IMR-90 (cell line): ENCODE results near the gene SLC7A10. TPM values are rescaled to one million over a fixed set of nuclear protein-coding genes. Genes with fewer than 3 reads are reported as not detected.

ENCODE experiments used
- ATAC-seq: fragments of 200-7000 bp; cut with Tn5 transposase; 2 replicates; pipeline ENCODE4 v1.9.1; 2020; ENCODE audit warnings: low read depth, mild to moderate bottlenecking, moderate library complexity
- BruUV-seq: library from RNA; stranded (reverse); fragments of 400-500 nt; replicated peaks from 2 replicates; lab custom pipeline; 2021; lab: Mats Ljungman, UMichigan
- CTCF ChIA-PET: fragments of 300-600 bp; formaldehyde crosslinking; extraction: SDS; loops from one replicate; lab custom pipeline; 2021; ENCODE audit warnings: antibody characterized with exemption; lab: Yijun Ruan, JAX
- POLR2A ChIA-PET: fragments of 300-600 bp; sonication (Branson Sonifier 250); formaldehyde crosslinking; loops from one replicate; lab custom pipeline; 2022; ENCODE audit warnings: antibody characterized with exemption; ENCODE audit not compliant: unreplicated experiment; lab: Charles Lee
- DNase-seq: peaks from one replicate; pipeline ENCODE4 v3.0.0; 2013
- H2AFZ ChIP-seq: replicated peaks from 2 replicates; pipeline ENCODE3; 2013; ENCODE audit warnings: low read length, mild to moderate bottlenecking; ENCODE audit not compliant: poor library complexity
- H2AK5ac ChIP-seq: 2 replicates; pipeline ENCODE4 v1.6.1; 2013; ENCODE audit warnings: low read depth, low read length, inconsistent platforms
- H2AK9ac ChIP-seq: replicated peaks from 2 replicates; pipeline ENCODE3; 2013; ENCODE audit warnings: mild to moderate bottlenecking, low read depth, low read length, moderate library complexity; ENCODE audit not compliant: poor library complexity
- H2BK120ac ChIP-seq: 2 replicates; pipeline ENCODE4 v1.6.1; 2013; ENCODE audit warnings: low read depth, low read length, inconsistent platforms
- H2BK15ac ChIP-seq: 3 replicates; pipeline ENCODE4 v1.6.1; 2013; ENCODE audit warnings: low read depth, low read length, inconsistent platforms
- H2BK20ac ChIP-seq: 2 replicates; pipeline ENCODE4 v1.6.1; 2013; ENCODE audit warnings: low read depth, mild to moderate bottlenecking, inconsistent platforms, low read length, moderate library complexity
- H2BK5ac ChIP-seq: 2 replicates; pipeline ENCODE4 v1.6.1; 2013; ENCODE audit warnings: mild to moderate bottlenecking, low read depth, low read length, inconsistent platforms; ENCODE audit not compliant: poor library complexity, severe bottlenecking
- H3K14ac ChIP-seq: replicated peaks from 2 replicates; pipeline ENCODE4 v1.6.1; 2013; ENCODE audit warnings: low read depth, low read length, inconsistent platforms
- H3K18ac ChIP-seq: 2 replicates; pipeline ENCODE4 v1.6.1; 2013; ENCODE audit warnings: low read depth, low read length, control low read depth
- H3K23ac ChIP-seq: 2 replicates; pipeline ENCODE4 v1.6.1; 2013; ENCODE audit warnings: low read depth, low read length, inconsistent platforms
- H3K27ac ChIP-seq: 2 replicates; pipeline ENCODE4 v1.5.1; 2013; ENCODE audit warnings: mild to moderate bottlenecking, control low read depth, low read length; ENCODE audit not compliant: insufficient read depth
- H3K27me3 ChIP-seq: 2 replicates; pipeline ENCODE4 v1.6.1; 2013; ENCODE audit warnings: low read length; ENCODE audit not compliant: control insufficient read depth, insufficient read depth
- H3K36me3 ChIP-seq: 2 replicates; pipeline ENCODE4 v1.6.1; 2013; ENCODE audit warnings: low read length, mixed read lengths; ENCODE audit not compliant: control insufficient read depth, insufficient read depth
- H3K4ac ChIP-seq: 2 replicates; pipeline ENCODE4 v1.6.1; 2013; ENCODE audit warnings: low read depth, low read length, inconsistent platforms
- H3K4me1 ChIP-seq: 2 replicates; pipeline ENCODE4 v1.6.1; 2013; ENCODE audit warnings: low read length, mixed read lengths; ENCODE audit not compliant: control insufficient read depth, insufficient read depth
- H3K4me2 ChIP-seq: 2 replicates; pipeline ENCODE4 v1.6.1; 2013; ENCODE audit warnings: low read depth, mild to moderate bottlenecking, control low read depth, low read length, moderate library complexity
- H3K4me3 ChIP-seq: 2 replicates; pipeline ENCODE4 v1.5.1; 2013; ENCODE audit warnings: low read depth, mild to moderate bottlenecking, control low read depth, low read length, moderate library complexity; ENCODE audit not compliant: insufficient read depth
- H3K56ac ChIP-seq: 2 replicates; pipeline ENCODE4 v1.6.1; 2013; ENCODE audit warnings: low read length, inconsistent platforms; ENCODE audit not compliant: insufficient read depth; ENCODE audit errors: extremely low read depth
- H3K79me1 ChIP-seq, 2 experiments: 2 replicates each; pipeline ENCODE4 v1.6.1; 2013; ENCODE audit warnings: low read length in 2 of 2, inconsistent platforms in 1 of 2, low read depth in 1 of 2
- H3K9ac ChIP-seq: 2 replicates; pipeline ENCODE4 v1.6.1; 2013; ENCODE audit warnings: low read depth, low read length, control low read depth
- H3K9me1 ChIP-seq: 2 replicates; pipeline ENCODE4 v1.6.1; 2013; ENCODE audit warnings: low read length, inconsistent platforms; ENCODE audit not compliant: insufficient read depth
- H3K9me3 ChIP-seq: 2 replicates; pipeline ENCODE4 v1.6.1; 2013; ENCODE audit warnings: low read length; ENCODE audit not compliant: control insufficient read depth, insufficient read depth
- H4K20me1 ChIP-seq: 2 replicates; pipeline ENCODE4 v1.6.1; 2013; ENCODE audit warnings: low read length, inconsistent platforms; ENCODE audit not compliant: insufficient read depth
- H4K5ac ChIP-seq: 2 replicates; pipeline ENCODE4 v1.6.1; 2013; ENCODE audit warnings: mild to moderate bottlenecking, low read depth, low read length, control low read depth
- H4K8ac ChIP-seq, 2 experiments: 2 replicates each; pipeline ENCODE4 v1.6.1; 2013; ENCODE audit warnings: low read depth in 2 of 2, low read length in 2 of 2, control low read depth in 1 of 2, inconsistent platforms in 1 of 2
- H4K91ac ChIP-seq: 2 replicates; pipeline ENCODE4 v1.6.1; 2013; ENCODE audit warnings: low read depth, low read length, inconsistent platforms; ENCODE audit not compliant: insufficient read depth
- BHLHE40 ChIP-seq: fragments of 150-350 bp; IDR thresholded peaks from 2 replicates; pipeline ENCODE4 v1.6.1; 2016; ENCODE audit warnings: mild to moderate bottlenecking, low read depth, low read length
- CHD1 ChIP-seq: IDR thresholded peaks from 2 replicates; pipeline ENCODE4 v1.6.1; 2012; ENCODE audit warnings: low read depth, low read length, improper control_type of control experiment
- CTCF ChIP-seq: conservative IDR thresholded peaks from 2 replicates; pipeline ENCODE4 v1.5.1; 2012; ENCODE audit warnings: mild to moderate bottlenecking, low read depth, low read length, improper control_type of control experiment
- FOS ChIP-seq: fragments of 150-350 bp; IDR thresholded peaks from 2 replicates; pipeline ENCODE4 v1.6.1; 2016; ENCODE audit warnings: low read depth, low read length
- MAFK ChIP-seq: IDR thresholded peaks from 2 replicates; pipeline ENCODE4 v1.6.1; 2012; ENCODE audit warnings: low read depth, low read length, improper control_type of control experiment
- MXI1 ChIP-seq: IDR thresholded peaks from 2 replicates; pipeline ENCODE4 v1.6.1; 2012; ENCODE audit warnings: low read depth, mild to moderate bottlenecking, low read length, moderate library complexity, borderline replicate concordance
- RAD21 ChIP-seq: IDR thresholded peaks from 2 replicates; pipeline ENCODE4 v1.6.1; 2012; ENCODE audit warnings: low read length, improper control_type of control experiment
- RCOR1 ChIP-seq: IDR thresholded peaks from 2 replicates; pipeline ENCODE4 v1.6.1; 2012; ENCODE audit warnings: mild to moderate bottlenecking, low read length, improper control_type of control experiment; ENCODE audit not compliant: insufficient replicate concordance
- RFX5 ChIP-seq: IDR thresholded peaks from 2 replicates; pipeline ENCODE4 v1.8.0; 2012; ENCODE audit warnings: low read depth, mild to moderate bottlenecking, low read length, moderate library complexity
- SMC3 ChIP-seq: fragments of 150-350 bp; IDR thresholded peaks from 2 replicates; pipeline ENCODE4 v1.6.1; 2016; ENCODE audit warnings: low read depth, mild to moderate bottlenecking, antibody characterized with exemption, low read length, moderate library complexity
- WGBS, 2 experiments: methylation state at CpG; one replicate each; pipeline versions ENCODE4 v1.1.5 to v1.1.7; 2013; ENCODE audit warnings: missing lambda C conversion rate in 2 of 2; ENCODE audit not compliant: insufficient read length in 1 of 2; ENCODE audit errors: extremely low coverage in 2 of 2; 5-methylcytosine and 5-hydroxymethylcytosine counted together
- dilution Hi-C: fragments of 300-500 bp; cut with HindIII; formaldehyde crosslinking; loops from one replicate; pipeline ENCODE4 v1.14.3; 2018; ENCODE audit warnings: low sequenced_read_pairs; ENCODE audit not compliant: unreplicated experiment
- in situ Hi-C: fragments of 300-500 bp; cut with MboI; formaldehyde crosslinking; loops from 3 replicates; pipeline ENCODE4 v1.14.3; 2019; ENCODE audit warnings: low sequenced_read_pairs, inconsistent platforms, mixed read lengths
- intact Hi-C: fragments of 100-400 bp; cut with micrococcal nuclease; formaldehyde crosslinking; loops from 2 replicates; pipeline ENCODE4 v1.10.0; 2022
- polyA plus RNA-seq, 3 experiments: library from polyadenylated mRNA; depleted of rRNA; stranded (reverse); fragments of >200 nt; gene quantifications; 2 replicates each; pipeline ENCODE4 v1.2.3, GENCODE V29; 2012; ENCODE audit warnings: low replicate concordance in 1 of 3
- total RNA-seq: library from RNA; depleted of rRNA; stranded (reverse); fragments of >200 nt; gene quantifications from 2 replicates; pipeline ENCODE4 v1.2.3, GENCODE V29; 2012

SLC7A10 gene
- total and polyA plus RNA-seq, 2 of the 4 experiments (the other 2 are of a cell fraction): not detected

- Histone ChIP-seq H3K27me3 (peaks cover 7% of the 10 kb centered on the region), H4K8ac (no peak overlapping the region), H3K4me1 (no peaks in the 10 kb centered on the region), H3K36me3 (no peaks in the 10 kb centered on the region), H3K27ac (no peak overlapping the region), H3K56ac (no peak overlapping the region), H2AK5ac (no peak overlapping the region), H4K91ac (no peak overlapping the region), H2AFZ (no peak overlapping the region), H3K4ac (no peak overlapping the region), H3K9ac (no peak overlapping the region), H4K5ac (no peak overlapping the region), H3K18ac (no peak overlapping the region), H3K9me1 (0 out of 2 replicates have a peak, but pooled peaks cover 12% of the 10 kb centered on the region), H2AK9ac (no peak overlapping the region), H2BK5ac (no peak overlapping the region), H3K4me3 (no peak overlapping the region), H3K79me1 (no peaks in the 10 kb centered on the region), H3K4me2 (no peak overlapping the region), H3K14ac (no peak overlapping the region), H4K20me1 (no peaks in the 10 kb centered on the region), H3K23ac (no peak overlapping the region), H2BK15ac (no peak overlapping the region), H2BK120ac (no peak overlapping the region), H2BK20ac (no peak overlapping the region), H3K9me3 (no peaks in the 10 kb centered on the region)
- WGBS, 2 experiments: no CpG with 5 or more reads among the region's 12 CpGs
- no TSS peak for BruUV-seq
- ChIA-PET POLR2A (no interaction called here), CTCF (interaction anchor here (0.5 kb wide), 1 partner anchor 796 kb away, joined by 6 read pairs; no protein-coding TSS in a partner anchor)
- intact Hi-C loops (no loop called here), dilution Hi-C loops (no loop called here), in situ Hi-C loops (no loop called here)
- TF ChIP-seq CHD1 (no peak), RFX5 (no peak), RCOR1 (no peak), BHLHE40 (no peak), MXI1 (no peak), MAFK (no peak), RAD21 (no peak), FOS (no peak), SMC3 (no peak), CTCF (no peak)
- ATAC-seq: no peak
- no peak for DNase-seq
Observed at GRCh38 chr19:33251076-33251475, 25.4 kb upstream of the SLC7A10 start.
